ENCODE data around the gene BECN2. TPM values are rescaled to one million over a fixed set of nuclear protein-coding genes. Genes with fewer than 3 reads are reported as not detected.
"Not testable (repeated sequence)": the region's sequence is repeated elsewhere in the genome, so short reads cannot be mapped to it uniquely, and the experiment has no call there.

BECN2 gene
- total RNA-seq, 2 donors from 2014 or later, result not detected

- H3K4me1 Mint-ChIP-seq (ENCODE audit: low read depth in 2 of 2), result no peaks in the 10 kb centered on the region
- H3K27me3 Mint-ChIP-seq, result no peaks in the 10 kb centered on the region
- H3K4me3 Mint-ChIP-seq, result no peak overlapping the region
- no peak for ATAC-seq
- no peak overlapping the region for H3K27ac Mint-ChIP-seq
- DNase-seq (ENCODE audit: low spot score), result no peak
- no peaks in the 10 kb centered on the region for H3K36me3 Mint-ChIP-seq
- no peaks in the 10 kb centered on the region for H3K9me3 Mint-ChIP-seq
Observed at GRCh38 chr1:241950390-241950789, 7.2 kb upstream of the BECN2 start.

- Mint-ChIP-seq H3K4me3 (no peak overlapping the region), H3K9me3 (no peaks in the 10 kb centered on the region), H3K4me1 (ENCODE audit: low read depth in 2 of 2) (no peaks in the 10 kb centered on the region), H3K27ac (no peak overlapping the region), H3K36me3 (no peaks in the 10 kb centered on the region), H3K27me3 (no peaks in the 10 kb centered on the region)
- DNase-seq (ENCODE audit: low spot score) (no peak), ATAC-seq (no peak)
Observed at GRCh38 chr1:241962153-241962552, 4.6 kb downstream of the BECN2 start.

- ATAC-seq, result no peak
- Mint-ChIP-seq H3K36me3 (no peaks in the 10 kb centered on the region), H3K4me3 (no peak overlapping the region), H3K27me3 (no peaks in the 10 kb centered on the region), H3K4me1 (ENCODE audit: low read depth in 2 of 2) (no peaks in the 10 kb centered on the region), H3K9me3 (no peaks in the 10 kb centered on the region), H3K27ac (no peak overlapping the region)
- no peak for DNase-seq (ENCODE audit: low spot score)
Observed at GRCh38 chr1:241963722-241964121, 6.2 kb downstream of the BECN2 start.

- Mint-ChIP-seq H3K27me3 (no peaks in the 10 kb centered on the region), H3K27ac (no peak overlapping the region), H3K9me3 (no peaks in the 10 kb centered on the region), H3K36me3 (no peaks in the 10 kb centered on the region), H3K4me3 (no peak overlapping the region), H3K4me1 (ENCODE audit: low read depth in 2 of 2) (no peaks in the 10 kb centered on the region)
- DNase-seq (ENCODE audit: low spot score) (no peak), ATAC-seq (no peak)
Observed at GRCh38 chr1:241964550-241965282, 7.1 kb downstream of the BECN2 start.

DNA sequence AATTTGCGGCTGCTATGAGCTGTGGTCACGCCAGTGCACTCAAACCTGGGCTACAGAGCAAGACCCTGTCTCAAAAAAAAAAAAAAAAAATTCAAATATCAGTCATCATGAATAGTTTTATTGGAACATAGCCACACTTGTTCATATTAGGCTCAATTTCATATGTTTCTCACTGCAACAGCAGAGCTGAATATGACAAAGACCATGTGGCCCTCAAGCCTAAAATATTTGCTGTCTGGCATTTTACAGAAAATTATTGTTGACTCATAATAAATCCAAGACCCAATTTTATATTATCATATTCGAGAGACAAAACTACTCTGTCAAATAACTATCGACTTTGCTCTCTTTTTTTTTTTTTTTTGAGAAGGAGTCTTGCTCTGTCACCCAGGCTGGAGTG lies 11.0 kb downstream of the BECN2 start:
- no peak overlapping the region for H3K27ac Mint-ChIP-seq
- no peak for ATAC-seq
- peaks cover 3 to 7% of the 10 kb centered on the region in 2 donors for H3K27me3 Mint-ChIP-seq
- no peak overlapping the region for H3K4me3 Mint-ChIP-seq
- no peak for DNase-seq (ENCODE audit: low spot score)
- no peaks in the 10 kb centered on the region for H3K36me3 Mint-ChIP-seq
- H3K4me1 Mint-ChIP-seq (ENCODE audit: low read depth in 2 of 2), result no peaks in the 10 kb centered on the region
- H3K9me3 Mint-ChIP-seq, result no peaks in the 10 kb centered on the region

GRCh38 chr1:241972703-241973369 lies 15.3 kb downstream of the BECN2 start:
- DNase-seq (ENCODE audit: low spot score) (no peak), ATAC-seq (no peak)
- H3K4me1 Mint-ChIP-seq (ENCODE audit: low read depth in 2 of 2), result no peaks in the 10 kb centered on the region
- no peak overlapping the region for H3K27ac Mint-ChIP-seq
- peaks cover 3 to 7% of the 10 kb centered on the region in 2 donors for H3K27me3 Mint-ChIP-seq
- H3K36me3 Mint-ChIP-seq, result no peaks in the 10 kb centered on the region
- no peaks in the 10 kb centered on the region for H3K9me3 Mint-ChIP-seq
- no peak overlapping the region for H3K4me3 Mint-ChIP-seq

- Mint-ChIP-seq H3K27me3 (peaks cover 2 to 5% of the 10 kb centered on the region in 2 donors), H3K4me1 (ENCODE audit: low read depth in 2 of 2) (no peaks in the 10 kb centered on the region), H3K9me3 (no peaks in the 10 kb centered on the region), H3K36me3 (no peaks in the 10 kb centered on the region), H3K27ac (no peak overlapping the region), H3K4me3 (no peak overlapping the region)
- DNase-seq (ENCODE audit: low spot score) (no peak), ATAC-seq (no peak)
Observed at GRCh38 chr1:241976229-241976628, 18.7 kb downstream of the BECN2 start.

GRCh38 chr1:241979071-241979470 lies 21.5 kb downstream of the BECN2 start:
- no peaks in the 10 kb centered on the region for H3K27me3 Mint-ChIP-seq

GRCh38 chr1:241979926-241980325 lies 22.4 kb downstream of the BECN2 start:
- no peak overlapping the region for H3K4me3 Mint-ChIP-seq
- H3K4me1 Mint-ChIP-seq (ENCODE audit: low read depth in 2 of 2), result no peaks in the 10 kb centered on the region
- no peak for ATAC-seq
- H3K36me3 Mint-ChIP-seq, result no peaks in the 10 kb centered on the region
- no peaks in the 10 kb centered on the region for H3K27me3 Mint-ChIP-seq
- no peaks in the 10 kb centered on the region for H3K9me3 Mint-ChIP-seq
- DNase-seq (ENCODE audit: low spot score), result no peak
- no peak overlapping the region for H3K27ac Mint-ChIP-seq

More at GRCh38 chr1:241979071-241979470, 21.5 kb downstream of the BECN2 start:
- H3K4me3 Mint-ChIP-seq, result no peak overlapping the region
- H3K36me3 Mint-ChIP-seq, result no peaks in the 10 kb centered on the region
- no peaks in the 10 kb centered on the region for H3K4me1 Mint-ChIP-seq (ENCODE audit: low read depth in 2 of 2)
- H3K9me3 Mint-ChIP-seq, result no peaks in the 10 kb centered on the region
- no peak overlapping the region for H3K27ac Mint-ChIP-seq
- DNase-seq (ENCODE audit: low spot score) (no peak), ATAC-seq (no peak)

GRCh38 chr1:241985787-241986186 lies 28.2 kb downstream of the BECN2 start:
- Mint-ChIP-seq H3K4me3 (no peak overlapping the region), H3K27ac (no peak overlapping the region), H3K4me1 (ENCODE audit: low read depth in 2 of 2) (no peaks in the 10 kb centered on the region), H3K9me3 (no peaks in the 10 kb centered on the region), H3K36me3 (no peaks in the 10 kb centered on the region), H3K27me3 (no peaks in the 10 kb centered on the region)
- no peak for DNase-seq (ENCODE audit: low spot score)
- ATAC-seq, result no peak

- H3K27me3 Mint-ChIP-seq; DNase-seq (ENCODE audit: low spot score); H3K36me3 Mint-ChIP-seq; H3K27ac Mint-ChIP-seq; H3K4me3 Mint-ChIP-seq; ATAC-seq; H3K4me1 Mint-ChIP-seq (ENCODE audit: low read depth in 2 of 2); H3K9me3 Mint-ChIP-seq: not testable (repeated sequence)
Observed at GRCh38 chr1:241988389-241988930, 30.9 kb downstream of the BECN2 start.

DNA sequence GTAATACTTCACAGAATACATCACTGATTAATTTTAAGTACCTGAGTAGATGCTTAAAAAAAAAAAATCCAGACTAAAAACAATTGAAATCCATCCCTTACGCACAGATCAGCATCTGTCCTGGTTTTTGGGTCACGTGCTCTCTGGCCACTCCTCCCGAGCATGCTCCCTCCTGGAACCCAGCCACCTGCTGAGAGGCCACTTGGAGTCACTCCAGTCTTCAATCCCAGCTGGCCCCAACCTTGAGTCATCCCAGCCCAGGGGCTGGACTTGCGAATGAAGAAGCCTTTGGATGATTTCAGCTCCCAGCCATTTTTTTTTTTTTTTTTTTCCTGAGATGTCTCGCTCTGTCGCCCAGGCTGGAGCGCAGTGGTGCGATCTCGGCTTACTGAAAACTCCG lies 32.5 kb downstream of the BECN2 start:
- Mint-ChIP-seq H3K27ac (no peak overlapping the region), H3K4me1 (ENCODE audit: low read depth in 2 of 2) (no peaks in the 10 kb centered on the region), H3K9me3 (no peaks in the 10 kb centered on the region), H3K27me3 (no peaks in the 10 kb centered on the region), H3K4me3 (no peak overlapping the region), H3K36me3 (no peaks in the 10 kb centered on the region)
- DNase-seq (ENCODE audit: low spot score) (no peak), ATAC-seq (no peak)

DNA sequence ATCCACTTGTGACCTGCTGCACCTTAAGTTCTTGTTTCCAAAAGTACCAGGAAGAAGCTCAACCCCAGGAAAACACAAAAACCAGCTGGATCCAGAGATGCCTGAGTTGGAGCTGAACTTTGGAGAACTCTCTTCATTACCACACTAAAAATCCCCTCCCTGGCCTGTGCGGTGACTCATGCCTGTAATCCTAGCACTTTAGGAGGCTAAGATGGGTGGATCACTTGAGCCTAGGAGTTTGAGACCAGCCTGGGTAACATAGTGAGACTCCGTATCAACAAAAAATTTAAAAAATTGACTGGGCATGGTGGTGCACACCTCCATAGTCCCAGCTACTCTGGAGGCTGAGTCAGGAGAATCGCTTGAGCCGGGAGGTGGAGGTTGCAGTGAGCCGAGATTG lies 35.2 kb downstream of the BECN2 start:
- H3K36me3 Mint-ChIP-seq, result no peaks in the 10 kb centered on the region
- no peak for DNase-seq (ENCODE audit: low spot score)
- H3K9me3 Mint-ChIP-seq, result no peaks in the 10 kb centered on the region
- ATAC-seq, result no peak
- no peaks in the 10 kb centered on the region for H3K4me1 Mint-ChIP-seq (ENCODE audit: low read depth in 2 of 2)
- no peak overlapping the region for H3K27ac Mint-ChIP-seq
- no peak overlapping the region for H3K4me3 Mint-ChIP-seq
- H3K27me3 Mint-ChIP-seq, result peaks cover 0 to 4% of the 10 kb centered on the region in 2 donors

GRCh38 chr1:241994171-241994570 lies 36.6 kb downstream of the BECN2 start:
- H3K9me3 Mint-ChIP-seq, result no peaks in the 10 kb centered on the region
- no peaks in the 10 kb centered on the region for H3K36me3 Mint-ChIP-seq
- no peak for ATAC-seq
- peaks cover 0 to 6% of the 10 kb centered on the region in 2 donors for H3K4me1 Mint-ChIP-seq (ENCODE audit: low read depth in 2 of 2)
- peaks cover 0 to 4% of the 10 kb centered on the region in 2 donors for H3K27me3 Mint-ChIP-seq
- H3K27ac Mint-ChIP-seq, result no peak overlapping the region
- no peak for DNase-seq (ENCODE audit: low spot score)
- no peak overlapping the region for H3K4me3 Mint-ChIP-seq
